ENCODE results near the gene SDCBP2. TPM values are rescaled to one million over a fixed set of nuclear protein-coding genes. Genes with fewer than 3 reads are reported as not detected.

The SDCBP2 gene, protein sequence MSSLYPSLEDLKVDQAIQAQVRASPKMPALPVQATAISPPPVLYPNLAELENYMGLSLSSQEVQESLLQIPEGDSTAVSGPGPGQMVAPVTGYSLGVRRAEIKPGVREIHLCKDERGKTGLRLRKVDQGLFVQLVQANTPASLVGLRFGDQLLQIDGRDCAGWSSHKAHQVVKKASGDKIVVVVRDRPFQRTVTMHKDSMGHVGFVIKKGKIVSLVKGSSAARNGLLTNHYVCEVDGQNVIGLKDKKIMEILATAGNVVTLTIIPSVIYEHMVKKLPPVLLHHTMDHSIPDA
- total RNA-seq, result 1 to 10 TPM; 3.1 to 5.4 TPM
- long read RNA-seq, donor 1, partial matches to known transcripts, result 0 of 1 reads
- long read RNA-seq, donor 1, other reads (novel, unspliced or antisense), result 0 of 1 reads
- long read RNA-seq, donor 2, partial matches to known transcripts, result 1 of 31 reads
- long read RNA-seq, donor 2, other reads (novel, unspliced or antisense), result 27 of 31 reads

- intact Hi-C loops (cut with DNase I), result loop anchor here (1.0 to 5.0 kb wide), 2 partner anchors 24 to 63 kb away; partner anchors contain the start of gene FKBP1A (in 1 of the 2)
- peak; percentile 41 for DNase-seq (ENCODE audit: low spot score)
Measured at GRCh38 chr20:1328680-1329330, at the start of gene SDCBP2. Gene SDCBP2, minus strand, starts transcription at chr20:1329139. Its CDS starts 8,723 bp downstream, at chr20:1320416.

GRCh38 chr20:1378735-1379125 lies 49.8 kb upstream of the SDCBP2 start:
- DNase-seq (ENCODE audit: low spot score), result no peak
- intact Hi-C loops (cut with DNase I), result no loop called here

- intact Hi-C loops (cut with DNase I), result no loop called here
- no peak for DNase-seq (ENCODE audit: low spot score)
Measured at GRCh38 chr20:1377984-1378734, 49.2 kb upstream of the SDCBP2 start.

DNA sequence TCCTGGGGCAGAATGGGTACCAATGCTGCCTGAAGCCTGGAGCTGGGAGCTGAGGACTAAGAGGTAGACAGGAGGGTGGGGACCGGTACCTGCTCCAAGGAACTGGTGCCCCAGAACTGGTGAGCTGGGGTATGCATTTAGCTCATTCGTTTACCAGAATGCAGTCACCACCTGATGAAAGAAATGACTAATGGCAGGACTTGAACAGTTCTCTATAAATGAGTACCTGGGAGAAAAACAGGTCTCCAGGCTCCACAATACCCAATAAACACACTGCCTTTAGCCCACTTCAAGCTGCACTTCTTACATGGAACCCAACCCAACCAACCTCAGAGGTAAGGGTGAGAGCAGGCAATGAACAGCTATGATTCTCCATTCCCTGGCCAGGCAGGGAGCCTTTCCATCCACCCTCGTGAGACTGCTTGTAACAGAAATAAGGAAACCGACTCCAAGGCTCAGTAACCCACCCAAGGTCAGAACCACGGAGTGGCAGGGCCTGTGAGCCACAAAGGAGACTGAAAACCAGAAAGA lies 48.5 kb upstream of the SDCBP2 start:
- no peak for DNase-seq (ENCODE audit: low spot score)
- intact Hi-C loops (cut with DNase I), result no loop called here

DNA sequence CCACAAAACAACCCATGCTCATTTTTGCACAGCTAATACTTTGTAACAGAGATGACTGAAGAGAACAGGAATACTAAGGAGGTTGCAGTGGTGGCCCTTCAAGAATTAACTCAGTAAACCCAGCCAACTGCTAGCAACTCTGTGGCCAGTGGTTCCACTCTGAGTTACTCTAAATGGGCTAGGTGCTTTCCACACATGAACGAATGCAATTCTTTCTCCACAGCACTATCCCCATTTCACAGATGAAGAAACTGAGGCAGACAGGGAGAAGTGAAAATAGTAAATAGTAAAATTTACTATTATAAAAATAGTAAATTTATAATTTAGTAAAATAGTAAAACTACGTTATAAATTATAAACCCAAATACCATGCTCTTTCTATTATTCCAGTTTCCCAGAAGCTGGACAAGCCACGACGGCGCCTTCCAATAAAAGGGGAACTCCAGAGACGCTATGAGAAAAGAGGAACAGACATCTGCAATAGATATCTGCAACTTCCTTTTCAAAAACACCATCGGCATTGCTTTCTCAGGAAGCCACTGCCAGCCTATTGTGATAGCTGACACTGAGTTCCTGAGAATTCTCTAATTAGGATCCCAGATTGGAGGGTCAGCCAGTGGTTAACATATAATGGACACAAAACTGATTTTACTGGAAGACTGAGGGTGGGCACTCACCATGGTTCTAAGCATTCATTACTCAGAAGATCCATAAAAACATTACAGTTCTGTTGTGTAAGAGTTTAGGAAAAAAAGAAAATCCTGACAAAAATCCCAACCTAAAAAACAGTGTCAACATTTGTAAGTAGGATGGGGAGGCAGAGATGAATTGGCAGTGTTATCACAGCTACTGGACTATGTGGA lies 47.7 kb upstream of the SDCBP2 start:
- intact Hi-C loops (cut with DNase I), result no loop called here
- no peak for DNase-seq (ENCODE audit: low spot score)

DNA sequence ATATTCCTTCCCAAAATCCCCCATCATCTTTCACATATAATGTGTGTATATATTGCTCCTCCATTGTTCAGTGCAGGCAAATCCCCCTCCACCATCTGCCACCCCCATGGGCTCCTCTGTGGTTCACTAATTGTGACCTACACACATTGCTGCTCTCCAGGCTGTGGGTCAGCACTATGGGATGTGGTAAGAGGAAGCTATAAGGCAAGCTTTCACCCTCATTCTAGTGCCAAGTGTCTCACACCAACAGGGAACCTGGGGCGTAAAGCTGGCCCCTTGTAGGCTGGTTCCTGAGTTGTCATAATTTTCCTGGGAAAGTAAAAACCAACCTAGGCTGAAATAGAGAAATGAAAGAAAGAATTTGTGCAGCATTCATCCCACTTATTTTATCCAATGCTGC lies 47.1 kb upstream of the SDCBP2 start:
- intact Hi-C loops (cut with DNase I), result no loop called here
- DNase-seq (ENCODE audit: low spot score), result no peak

GRCh38 chr20:1375515-1375914 lies 46.6 kb upstream of the SDCBP2 start:
- no peak for DNase-seq (ENCODE audit: low spot score)
- intact Hi-C loops (cut with DNase I), result no loop called here

DNA sequence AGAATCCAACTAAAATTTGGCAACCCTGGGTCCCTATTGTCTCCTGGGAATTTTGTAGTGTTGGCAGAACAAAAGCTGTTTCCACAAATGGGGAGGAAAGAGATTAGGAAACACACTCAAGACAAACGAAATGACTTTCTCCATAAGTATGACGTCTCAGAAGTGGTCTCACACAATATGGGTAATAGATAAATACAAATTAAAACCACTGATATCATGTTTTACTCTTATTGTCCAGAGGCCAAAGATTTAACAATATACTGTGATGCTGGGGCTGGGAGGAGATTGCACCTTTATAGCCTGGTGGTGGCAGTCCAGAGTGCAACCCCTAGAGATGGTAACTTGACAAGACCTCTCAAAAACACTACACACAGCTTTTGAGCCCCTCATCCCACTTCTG lies 45.3 kb upstream of the SDCBP2 start:
- intact Hi-C loops (cut with DNase I), result no loop called here
- no peak for DNase-seq (ENCODE audit: low spot score)

DNA sequence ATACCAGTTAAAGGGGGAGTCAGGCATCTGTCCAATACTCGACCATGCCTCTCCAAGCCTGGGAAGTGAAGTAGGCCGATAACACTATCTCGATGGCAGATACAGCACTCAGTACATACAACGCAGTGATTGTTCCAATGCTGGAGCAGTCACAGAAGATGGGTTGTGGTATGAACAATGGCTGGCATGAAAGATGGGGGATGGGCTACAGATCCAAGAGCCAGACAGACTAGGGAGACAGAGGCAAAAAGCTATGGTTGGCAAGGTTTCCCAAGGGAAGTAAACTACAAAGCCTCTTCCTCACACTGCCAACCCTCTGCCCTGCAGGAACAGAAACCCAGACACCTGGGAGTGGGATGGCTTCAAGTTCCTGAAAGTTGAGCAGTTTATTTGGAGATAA lies 44.7 kb upstream of the SDCBP2 start:
- intact Hi-C loops (cut with DNase I), result no loop called here
- no peak for DNase-seq (ENCODE audit: low spot score)

DNA sequence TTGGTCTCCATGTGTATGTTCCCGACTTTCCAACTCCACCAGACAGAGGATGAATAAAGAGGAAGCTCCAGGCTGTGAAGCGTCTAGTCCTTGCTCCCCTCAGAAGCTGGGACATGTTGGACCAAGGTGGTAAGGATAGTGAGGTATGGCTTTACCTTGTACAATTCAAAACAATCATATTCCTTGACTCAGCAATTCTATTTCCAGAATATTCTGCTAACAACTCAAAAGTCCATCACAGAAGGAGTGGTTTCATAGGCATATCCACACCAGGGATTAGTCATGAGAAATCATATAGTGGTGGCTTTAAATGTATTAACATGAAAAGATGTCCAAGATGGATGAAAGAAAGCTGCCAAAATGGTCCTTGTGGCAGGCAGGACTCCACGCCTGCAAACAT lies 44.1 kb upstream of the SDCBP2 start:
- DNase-seq (ENCODE audit: low spot score), result no peak
- intact Hi-C loops (cut with DNase I), result no loop called here

- intact Hi-C loops (cut with DNase I), result no loop called here
- no peak for DNase-seq (ENCODE audit: low spot score)
Measured at GRCh38 chr20:1371830-1372539, 43.0 kb upstream of the SDCBP2 start.

- no peak for DNase-seq (ENCODE audit: low spot score)
- intact Hi-C loops (cut with DNase I), result no loop called here
Measured at GRCh38 chr20:1371202-1371782, 42.4 kb upstream of the SDCBP2 start.

GRCh38 chr20:1370548-1371110 lies 41.7 kb upstream of the SDCBP2 start:
- intact Hi-C loops (cut with DNase I), result no loop called here
- no peak for DNase-seq (ENCODE audit: low spot score)

DNA sequence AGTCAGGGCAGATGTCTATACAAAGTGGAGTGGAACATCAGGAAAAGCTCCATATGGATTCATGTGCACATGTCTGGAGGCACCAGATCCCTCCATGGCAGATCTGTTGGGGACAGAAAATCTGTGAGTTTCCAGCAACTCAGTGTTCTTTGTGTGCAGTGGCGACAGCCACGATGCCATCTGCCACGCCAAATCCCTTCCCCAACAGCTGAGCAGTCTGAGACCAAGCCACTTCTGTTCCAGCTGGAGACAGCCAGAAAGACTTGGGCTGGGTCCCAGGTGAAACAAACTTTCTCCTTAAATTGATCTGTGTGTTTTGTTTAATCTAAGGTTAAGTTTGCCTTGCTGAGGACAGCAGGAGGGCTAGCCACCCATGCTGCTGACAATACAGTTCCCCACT lies 41.0 kb upstream of the SDCBP2 start:
- no peak for DNase-seq (ENCODE audit: low spot score)
- intact Hi-C loops (cut with DNase I), result no loop called here

GRCh38 chr20:1368448-1369199 lies 39.7 kb upstream of the SDCBP2 start:
- no peak for DNase-seq (ENCODE audit: low spot score)
- intact Hi-C loops (cut with DNase I), result no loop called here

- DNase-seq (ENCODE audit: low spot score), result no peak
- intact Hi-C loops (cut with DNase I), result no loop called here
Measured at GRCh38 chr20:1367479-1367878, 38.5 kb upstream of the SDCBP2 start.

- DNase-seq (ENCODE audit: low spot score), result no peak
- intact Hi-C loops (cut with DNase I), result no loop called here
Measured at GRCh38 chr20:1364106-1364505, 35.2 kb upstream of the SDCBP2 start.
